ENCODE measurements around the gene SRA1.

DNA sequence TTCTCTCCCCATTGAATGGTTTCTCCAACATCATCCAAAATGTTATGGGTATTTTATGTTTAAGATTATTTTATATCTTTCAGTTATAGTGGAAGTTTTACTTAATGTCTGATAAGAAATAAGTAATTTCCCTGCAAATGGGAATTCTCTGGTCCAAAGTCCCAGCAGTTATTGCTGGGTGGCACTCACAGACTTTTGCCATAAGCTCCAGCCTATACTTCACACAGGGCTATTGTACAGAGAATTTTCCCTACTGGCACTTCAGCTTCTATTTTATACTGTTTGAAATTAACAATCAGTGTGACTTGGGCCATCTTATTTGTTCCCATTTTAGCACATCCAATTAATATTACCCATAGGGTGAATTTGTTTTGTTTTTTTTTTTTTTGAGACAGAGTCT, 42.8 kb upstream of the SRA1 start:
- TF ChIP-seq EZH2phosphoT487 (IDR thresholded peaks at IDR 0.05; ENCODE audit: insufficient read depth, low read depth) (no peak), EZH2 (IDR thresholded peaks at IDR 0.05; ENCODE audit: insufficient read depth, poor library complexity, severe bottlenecking) (no peak)
